Neural progenitor cell (in vitro differentiated cells): ENCODE data around the gene PRKCA. TPM values are rescaled to one million over a fixed set of nuclear protein-coding genes. Genes with fewer than 3 reads are reported as not detected.

Experiments used
- DNase-seq: peaks from one replicate; pipeline ENCODE4 v3.0.0-alpha.2; 2016; ENCODE audit warnings: low spot score
- H2AFZ ChIP-seq: fragments of 200-600 bp; sonication (generic); replicated peaks from 2 replicates; pipeline ENCODE4 v1.6.1; 2016; ENCODE audit warnings: antibody characterized with exemption
- H3F3A ChIP-seq: fragments of 200-600 bp; sonication (generic); 2 replicates; pipeline ENCODE4 v1.6.1; 2016; ENCODE audit warnings: antibody characterized with exemption, low read depth
- H3K27ac ChIP-seq: fragments of 200-600 bp; sonication (generic); 2 replicates; pipeline ENCODE4 v1.5.1; 2016; ENCODE audit warnings: mild to moderate bottlenecking
- H3K27me3 ChIP-seq: fragments of 200-600 bp; sonication (generic); 2 replicates; pipeline ENCODE4 v1.6.1; 2016; ENCODE audit warnings: mild to moderate bottlenecking, moderate library complexity
- H3K36me3 ChIP-seq: fragments of 200-600 bp; sonication (generic); 2 replicates; pipeline ENCODE4 v1.5.1; 2016
- H3K4me1 ChIP-seq: fragments of 200-600 bp; sonication (generic); 2 replicates; pipeline ENCODE4 v1.6.1; 2016; ENCODE audit warnings: mixed run types
- H3K4me2 ChIP-seq: fragments of 200-600 bp; sonication (generic); 2 replicates; pipeline ENCODE4 v1.6.1; 2016
- H3K4me3 ChIP-seq: fragments of 200-600 bp; sonication (generic); 2 replicates; pipeline ENCODE4 v1.5.1; 2016
- H3K79me2 ChIP-seq: fragments of 200-600 bp; sonication (generic); 2 replicates; pipeline ENCODE4 v1.6.1; 2016; ENCODE audit warnings: low read depth
- H3K9ac ChIP-seq: fragments of 200-600 bp; sonication (generic); 2 replicates; pipeline ENCODE4 v1.6.1; 2016
- H3K9me3 ChIP-seq: fragments of 200-600 bp; sonication (generic); 2 replicates; pipeline ENCODE4 v1.5.1; 2016; ENCODE audit warnings: low read depth
- H4K20me1 ChIP-seq: fragments of 200-600 bp; sonication (generic); 2 replicates; pipeline ENCODE4 v1.6.1; 2016; ENCODE audit warnings: low read depth
- H3K27ac Mint-ChIP-seq: 3 replicates; pipeline ENCODE4 v1.8.0; 2021; ENCODE audit warnings: mixed read lengths
- H3K27me3 Mint-ChIP-seq: 2 replicates; pipeline ENCODE4 v1.8.0; 2022; ENCODE audit warnings: low read depth, mild to moderate bottlenecking, inconsistent platforms, moderate library complexity, mixed read lengths; ENCODE audit not compliant: insufficient read depth
- H3K36me3 Mint-ChIP-seq: 3 replicates; pipeline ENCODE4 v1.8.0; 2021; ENCODE audit warnings: mixed read lengths
- H3K4me1 Mint-ChIP-seq: 3 replicates; pipeline ENCODE4 v1.8.0; 2021; ENCODE audit warnings: mixed read lengths
- H3K4me3 Mint-ChIP-seq: 3 replicates; pipeline ENCODE4 v1.8.0; 2021; ENCODE audit warnings: mild to moderate bottlenecking, moderate library complexity, mixed read lengths
- H3K9me3 Mint-ChIP-seq: 3 replicates; pipeline ENCODE4 v1.8.0; 2020; ENCODE audit warnings: mixed read lengths
- CTCF ChIP-seq: fragments of 200-600 bp; sonication (generic); IDR thresholded peaks from 2 replicates; pipeline ENCODE4 v1.5.1; 2017; ENCODE audit warnings: antibody characterized with exemption, mild to moderate bottlenecking
- EZH2 ChIP-seq: fragments of 200-600 bp; sonication (generic); IDR thresholded peaks from 2 replicates; pipeline ENCODE4 v1.6.1; 2017; ENCODE audit warnings: antibody characterized with exemption, mild to moderate bottlenecking, moderate library complexity
- EZH2phosphoT487 ChIP-seq: fragments of 200-600 bp; sonication (generic); IDR thresholded peaks from 2 replicates; pipeline ENCODE4 v1.6.1; 2017; ENCODE audit warnings: antibody characterized with exemption
- total RNA-seq: library from RNA; depleted of rRNA; stranded (reverse); fragments of >200 nt; gene quantifications from 2 replicates; pipeline ENCODE4 v1.2.3, GENCODE V29; 2015; ENCODE audit warnings: low replicate concordance

Gene PRKCA
- total RNA-seq, 1 donor from 2014 or later: 2.1 TPM

GRCh38 chr17:66555605-66556004 is 253.2 kb downstream of the PRKCA start:
- no peak overlapping the region for H3K9ac ChIP-seq

GRCh38 chr17:66557200-66557599 is 254.8 kb downstream of the PRKCA start:
- Mint-ChIP-seq H3K4me1 (peaks cover 15% of the 10 kb centered on the region), H3K4me3 (no peak overlapping the region), H3K27me3 (peaks cover 4% of the 10 kb centered on the region), H3K9me3 (peaks cover 19% of the 10 kb centered on the region), H3K27ac (no peak overlapping the region), H3K36me3 (peaks cover 14% of the 10 kb centered on the region)
- no peak overlapping the region for H2AFZ ChIP-seq
- TF ChIP-seq CTCF (no peak), EZH2phosphoT487 (no peak), EZH2 (no peak)
- no peaks in the 10 kb centered on the region for H3K4me1 ChIP-seq
- no peak for DNase-seq
- H3K4me2 ChIP-seq: no peak overlapping the region
- H3K27me3 ChIP-seq: no peaks in the 10 kb centered on the region
- no peaks in the 10 kb centered on the region for H3K36me3 ChIP-seq
- H4K20me1 ChIP-seq: no peaks in the 10 kb centered on the region
- H3F3A ChIP-seq: no peaks in the 10 kb centered on the region
- no peak overlapping the region for H3K9ac ChIP-seq
- H3K79me2 ChIP-seq: no peaks in the 10 kb centered on the region
- H3K4me3 ChIP-seq: no peak overlapping the region
- no peaks in the 10 kb centered on the region for H3K9me3 ChIP-seq
- no peak overlapping the region for H3K27ac ChIP-seq

More at GRCh38 chr17:66555605-66556004, 253.2 kb downstream of the PRKCA start:
- no peaks in the 10 kb centered on the region for H3K27me3 ChIP-seq
- H3K27me3 Mint-ChIP-seq: peaks cover 4% of the 10 kb centered on the region
- no peak for DNase-seq
- no peak overlapping the region for H3K27ac Mint-ChIP-seq
- H3K79me2 ChIP-seq: no peaks in the 10 kb centered on the region
- no peak overlapping the region for H3K4me3 Mint-ChIP-seq
- no peak overlapping the region for H3K27ac ChIP-seq
- H4K20me1 ChIP-seq: no peaks in the 10 kb centered on the region
- no peaks in the 10 kb centered on the region for H3K9me3 ChIP-seq
- H3K36me3 ChIP-seq: no peaks in the 10 kb centered on the region
- H3K4me2 ChIP-seq: no peak overlapping the region
- H3K4me1 ChIP-seq: no peaks in the 10 kb centered on the region
- no peak overlapping the region for H2AFZ ChIP-seq
- no peaks in the 10 kb centered on the region for H3F3A ChIP-seq
- peaks cover 9% of the 10 kb centered on the region for H3K36me3 Mint-ChIP-seq
- H3K9me3 Mint-ChIP-seq: peaks cover 13% of the 10 kb centered on the region
- peaks cover 16% of the 10 kb centered on the region for H3K4me1 Mint-ChIP-seq
- TF ChIP-seq EZH2: no peak
- no peak for TF ChIP-seq CTCF
- no peak for TF ChIP-seq EZH2phosphoT487
- H3K4me3 ChIP-seq: no peak overlapping the region

- Histone ChIP-seq H3K36me3 (no peaks in the 10 kb centered on the region), H3F3A (no peaks in the 10 kb centered on the region), H3K4me2 (no peak overlapping the region), H3K27ac (no peak overlapping the region), H3K4me1 (no peaks in the 10 kb centered on the region), H2AFZ (no peak overlapping the region), H3K9me3 (no peaks in the 10 kb centered on the region), H3K9ac (no peak overlapping the region), H3K27me3 (no peaks in the 10 kb centered on the region), H3K4me3 (no peak overlapping the region), H4K20me1 (no peaks in the 10 kb centered on the region), H3K79me2 (no peaks in the 10 kb centered on the region)
- Mint-ChIP-seq H3K4me1 (peaks cover 11% of the 10 kb centered on the region), H3K36me3 (peaks cover 11% of the 10 kb centered on the region), H3K27me3 (peaks cover 4% of the 10 kb centered on the region), H3K27ac (no peak overlapping the region), H3K4me3 (no peak overlapping the region), H3K9me3 (peaks cover 15% of the 10 kb centered on the region)
- TF ChIP-seq EZH2 (no peak), CTCF (no peak), EZH2phosphoT487 (no peak)
- no peak for DNase-seq
Measured at GRCh38 chr17:66557886-66558285, 255.5 kb downstream of the PRKCA start.
